HepG2 (cell line): Measurements from ENCODE around the gene CAPN11. TPM values are rescaled to one million over a fixed set of nuclear protein-coding genes. Genes with fewer than 3 reads are reported as not detected.

Experiments
- AGO1 ChIP-seq: fragments of 200-400 bp; formaldehyde crosslinking; IDR thresholded peaks from 2 replicates; pipeline ENCODE4 v1.6.1; 2017; ENCODE audit warnings: mild to moderate bottlenecking, low read depth, low read length, moderate library complexity; ENCODE audit not compliant: poor library complexity, severe bottlenecking
- DPF2 ChIP-seq: sonication (generic); formaldehyde crosslinking; IDR thresholded peaks from 2 replicates; pipeline ENCODE4 v1.4.0; 2020; ENCODE audit warnings: mild to moderate bottlenecking, low read depth, missing genetic modification reagents, borderline replicate concordance
- GABPA ChIP-seq, 2 experiments: IDR thresholded peaks; 2 replicates each; pipeline ENCODE4 v1.6.1; 2011 to 2016; ENCODE audit warnings: low read depth in 2 of 2, low read length in 1 of 2, missing biosample characterization in 1 of 2, missing genetic modification characterization in 1 of 2
- HMG20A ChIP-seq: IDR thresholded peaks from 2 replicates; pipeline ENCODE4 v1.6.1; 2016; ENCODE audit warnings: borderline replicate concordance
- NFAT5 ChIP-seq: sonication (generic); formaldehyde crosslinking; IDR thresholded peaks from 2 replicates; pipeline ENCODE4 v1.4.0; 2020; ENCODE audit warnings: missing genetic modification reagents
- SNRNP70 ChIP-seq: fragments of 200-400 bp; formaldehyde crosslinking; IDR thresholded peaks from 2 replicates; pipeline ENCODE4 v1.6.1; 2017; ENCODE audit warnings: mild to moderate bottlenecking, low read depth, low read length, moderate library complexity
- ZFX ChIP-seq: sonication (generic); formaldehyde crosslinking; IDR thresholded peaks from 2 replicates; pipeline ENCODE4 v1.4.0; 2020; ENCODE audit warnings: mild to moderate bottlenecking, low read depth, missing genetic modification reagents, moderate library complexity
- ZKSCAN8 ChIP-seq: IDR thresholded peaks from 2 replicates; pipeline ENCODE4 v1.6.1; 2016; ENCODE audit warnings: borderline replicate concordance, missing genetic modification reagents, missing compliant biosample characterization
- ZNF17 ChIP-seq: sonication (generic); formaldehyde crosslinking; IDR thresholded peaks from 2 replicates; pipeline ENCODE4 v1.5.0; 2020; ENCODE audit warnings: mild to moderate bottlenecking, missing genetic modification reagents
- ZNF496 ChIP-seq: sonication (generic); formaldehyde crosslinking; IDR thresholded peaks from 2 replicates; pipeline ENCODE4 v1.8.1; 2023; ENCODE audit warnings: mild to moderate bottlenecking, moderate library complexity, missing genetic modification reagents; ENCODE audit not compliant: insufficient replicate concordance
- ZNF678 ChIP-seq: sonication (generic); formaldehyde crosslinking; IDR thresholded peaks from 2 replicates; pipeline ENCODE4 v1.4.0; 2020; ENCODE audit warnings: mild to moderate bottlenecking, missing genetic modification reagents
- ZNF768 ChIP-seq: sonication (generic); formaldehyde crosslinking; IDR thresholded peaks from 2 replicates; pipeline ENCODE4 v1.4.0; 2020; ENCODE audit warnings: missing genetic modification reagents
- polyA plus RNA-seq, 8 experiments: library from polyadenylated mRNA; depleted of rRNA in 3 of 8; stranded (reverse) in 7 of 8; unstranded in 1 of 8; fragments of >200 nt; fragmentation: Illumina TruSeq in 4 of 8; extraction: Trizol in 4 of 8; gene quantifications; 2 replicates each; pipeline versions ENCODE4 v1.2.1 to v1.2.3, GENCODE V29; 2011 to 2016; ENCODE audit warnings: low read depth in 4 of 8, missing spikeins in 1 of 8, mixed read lengths in 1 of 8; ENCODE audit not compliant: insufficient read depth in 1 of 8
- total RNA-seq, 5 experiments: library from RNA; depleted of rRNA; stranded (reverse); fragments of >200 nt; fragmentation: Illumina TruSeq; extraction: Trizol; gene quantifications; 2 replicates each; pipeline ENCODE4 v1.2.3, GENCODE V29; 2016; ENCODE audit warnings: low read depth in 1 of 5
- TF ChIP-seq, protein P1 (sequence below), 2 experiments: fragments of 450-650 bp in 1 of 2; sonication (generic) in 1 of 2; formaldehyde crosslinking; IDR thresholded peaks; 2 replicates each; pipeline versions ENCODE4 v1.5.0 to v1.8.0; 2020 to 2022; ENCODE audit warnings: mild to moderate bottlenecking in 1 of 2, missing genetic modification reagents in 1 of 2
- TF ChIP-seq, protein P2 (sequence below): sonication (generic); formaldehyde crosslinking; IDR thresholded peaks from 2 replicates; pipeline ENCODE4 v1.5.0; 2020; ENCODE audit warnings: missing genetic modification reagents, mild to moderate bottlenecking, borderline replicate concordance
- TF ChIP-seq, protein P3 (sequence below): sonication (generic); formaldehyde crosslinking; IDR thresholded peaks from 2 replicates; pipeline ENCODE4 v1.4.0; 2020; ENCODE audit warnings: missing genetic modification reagents
- TF ChIP-seq, protein P4 (sequence below): sonication (generic); formaldehyde crosslinking; IDR thresholded peaks from 2 replicates; pipeline ENCODE4 v1.5.0; 2020; ENCODE audit warnings: mild to moderate bottlenecking, missing genetic modification reagents

Gene CAPN11
- total and polyA plus RNA-seq, 2 of the 13 experiments (the other 11 are each of a cell fraction or from before 2014, with no cell fraction given), result 0.07 to 0.11 TPM

DNA sequence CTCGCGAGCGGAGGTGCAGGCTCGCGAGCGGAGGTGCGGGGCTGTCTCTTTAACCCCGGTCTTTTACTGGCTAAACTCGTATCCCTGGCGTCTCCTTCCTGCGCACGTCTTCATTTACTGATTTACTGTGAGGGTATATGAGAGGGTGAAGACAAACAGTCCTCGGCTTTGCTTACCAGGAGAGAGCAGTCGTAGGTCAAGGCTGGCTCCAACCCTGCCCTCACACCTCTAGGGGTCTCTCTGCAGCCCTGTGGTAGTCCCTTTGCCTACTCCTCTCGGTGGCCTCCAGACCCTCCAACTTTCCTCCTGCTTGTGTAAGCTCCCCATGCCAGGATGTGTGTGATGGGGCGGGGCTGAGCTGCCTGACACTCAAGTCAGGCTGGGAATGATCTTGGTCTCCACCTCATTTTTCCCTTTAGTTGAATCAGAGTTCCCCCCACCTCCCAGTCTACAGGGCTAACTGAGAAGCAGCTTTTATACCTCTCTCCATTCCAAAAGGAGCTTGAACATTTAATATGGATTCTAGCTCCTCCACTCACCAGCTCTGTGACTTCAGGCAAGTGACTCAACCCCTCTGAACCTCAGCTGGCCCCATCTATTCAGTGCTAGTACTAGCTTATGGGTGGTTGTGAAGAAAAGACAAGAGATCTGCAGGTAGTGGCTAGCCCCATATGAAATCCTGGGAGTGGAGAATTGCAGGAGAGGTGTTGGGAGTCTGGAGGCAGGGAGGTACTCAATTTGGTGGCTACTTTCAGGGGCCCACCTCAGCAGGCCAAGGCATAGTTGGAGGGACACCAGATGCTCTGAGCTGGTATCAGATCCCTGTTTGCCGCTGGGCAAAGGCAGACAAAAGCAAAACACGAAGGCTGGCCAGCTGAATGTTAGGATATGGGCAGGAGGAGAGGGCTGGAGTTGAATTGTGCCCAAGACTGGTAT lies 65.7 kb downstream of the CAPN11 start (continued):
- TF ChIP-seq AGO1 (no peak), ZNF496 (CRISPR knock-in tag) (no peak), ZNF17 (no peak), ZFX (no peak), ZKSCAN8 (no peak), ZNF678 (CRISPR knock-in tag) (no peak), SNRNP70 (no peak), HMG20A (CRISPR knock-in tag) (0 out of 2 replicates have a peak, but pooled peaks have one; percentile 8), NFAT5 (CRISPR knock-in tag) (no peak), DPF2 (CRISPR knock-in tag) (0 out of 2 replicates have a peak, but pooled peaks have one; percentile 11), GABPA (IDR thresholded peaks at IDR 0.05; ENCODE audit: low read depth, low read length) (no peak), GABPA (CRISPR knock-in tag; IDR thresholded peaks at IDR 0.05; ENCODE audit: low read depth) (no peak), ZNF768 (peak; percentile 91)
- TF ChIP-seq, protein P1, sequence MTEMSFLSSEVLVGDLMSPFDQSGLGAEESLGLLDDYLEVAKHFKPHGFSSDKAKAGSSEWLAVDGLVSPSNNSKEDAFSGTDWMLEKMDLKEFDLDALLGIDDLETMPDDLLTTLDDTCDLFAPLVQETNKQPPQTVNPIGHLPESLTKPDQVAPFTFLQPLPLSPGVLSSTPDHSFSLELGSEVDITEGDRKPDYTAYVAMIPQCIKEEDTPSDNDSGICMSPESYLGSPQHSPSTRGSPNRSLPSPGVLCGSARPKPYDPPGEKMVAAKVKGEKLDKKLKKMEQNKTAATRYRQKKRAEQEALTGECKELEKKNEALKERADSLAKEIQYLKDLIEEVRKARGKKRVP (CRISPR knock-in tag; IDR thresholded peaks at IDR 0.05), result 0 out of 4 replicates have a peak, but pooled peaks of 1 of the 2 experiments have one; percentile 19
- TF ChIP-seq, protein P2, sequence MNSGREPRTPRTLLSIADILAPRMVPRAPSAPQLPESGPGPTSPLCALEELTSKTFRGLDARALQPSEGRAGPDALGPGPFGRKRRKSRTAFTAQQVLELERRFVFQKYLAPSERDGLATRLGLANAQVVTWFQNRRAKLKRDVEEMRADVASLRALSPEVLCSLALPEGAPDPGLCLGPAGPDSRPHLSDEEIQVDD, result no peak
- TF ChIP-seq, protein P3, sequence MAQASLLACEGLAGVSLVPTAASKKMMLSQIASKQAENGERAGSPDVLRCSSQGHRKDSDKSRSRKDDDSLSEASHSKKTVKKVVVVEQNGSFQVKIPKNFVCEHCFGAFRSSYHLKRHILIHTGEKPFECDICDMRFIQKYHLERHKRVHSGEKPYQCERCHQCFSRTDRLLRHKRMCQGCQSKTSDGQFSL (CRISPR knock-in tag), result no peak
- TF ChIP-seq, protein P4, sequence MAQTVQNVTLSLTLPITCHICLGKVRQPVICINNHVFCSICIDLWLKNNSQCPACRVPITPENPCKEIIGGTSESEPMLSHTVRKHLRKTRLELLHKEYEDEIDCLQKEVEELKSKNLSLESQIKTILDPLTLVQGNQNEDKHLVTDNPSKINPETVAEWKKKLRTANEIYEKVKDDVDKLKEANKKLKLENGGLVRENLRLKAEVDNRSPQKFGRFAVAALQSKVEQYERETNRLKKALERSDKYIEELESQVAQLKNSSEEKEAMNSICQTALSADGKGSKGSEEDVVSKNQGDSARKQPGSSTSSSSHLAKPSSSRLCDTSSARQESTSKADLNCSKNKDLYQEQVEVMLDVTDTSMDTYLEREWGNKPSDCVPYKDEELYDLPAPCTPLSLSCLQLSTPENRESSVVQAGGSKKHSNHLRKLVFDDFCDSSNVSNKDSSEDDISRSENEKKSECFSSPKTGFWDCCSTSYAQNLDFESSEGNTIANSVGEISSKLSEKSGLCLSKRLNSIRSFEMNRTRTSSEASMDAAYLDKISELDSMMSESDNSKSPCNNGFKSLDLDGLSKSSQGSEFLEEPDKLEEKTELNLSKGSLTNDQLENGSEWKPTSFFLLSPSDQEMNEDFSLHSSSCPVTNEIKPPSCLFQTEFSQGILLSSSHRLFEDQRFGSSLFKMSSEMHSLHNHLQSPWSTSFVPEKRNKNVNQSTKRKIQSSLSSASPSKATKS, result no peak; the same call in 1 of the 2 replicates
